GM20431 (cell line): Measurements from ENCODE around the gene CLCN3.

Experiments used
- in situ Hi-C: fragments of 300-500 bp; cut with MseI, MboI; formaldehyde crosslinking; loops from one replicate; pipeline ENCODE4 v1.15.0; 2020; ENCODE audit warnings: low sequenced_read_pairs; ENCODE audit not compliant: unreplicated experiment

The CLCN3 gene

GRCh38 chr4:169615467-169616106 is 4.8 kb upstream of the CLCN3 start:
- in situ Hi-C loops = loop anchor here (25.0 kb wide), 1 partner anchor 397 kb away; no protein-coding TSS in a partner anchor

GRCh38 chr4:169616846-169617245 is 3.5 kb upstream of the CLCN3 start:
- in situ Hi-C loops = loop anchor here (25.0 kb wide), 1 partner anchor 395 kb away; no protein-coding TSS in a partner anchor

- in situ Hi-C loops = loop anchor here (25.0 kb wide), 1 partner anchor 395 kb away; no protein-coding TSS in a partner anchor
Measured at GRCh38 chr4:169617306-169617705, 3.1 kb upstream of the CLCN3 start.

- in situ Hi-C loops = loop anchor here (25.0 kb wide), 1 partner anchor 394 kb away; no protein-coding TSS in a partner anchor
Measured at GRCh38 chr4:169618286-169618685, 2.1 kb upstream of the CLCN3 start.

DNA sequence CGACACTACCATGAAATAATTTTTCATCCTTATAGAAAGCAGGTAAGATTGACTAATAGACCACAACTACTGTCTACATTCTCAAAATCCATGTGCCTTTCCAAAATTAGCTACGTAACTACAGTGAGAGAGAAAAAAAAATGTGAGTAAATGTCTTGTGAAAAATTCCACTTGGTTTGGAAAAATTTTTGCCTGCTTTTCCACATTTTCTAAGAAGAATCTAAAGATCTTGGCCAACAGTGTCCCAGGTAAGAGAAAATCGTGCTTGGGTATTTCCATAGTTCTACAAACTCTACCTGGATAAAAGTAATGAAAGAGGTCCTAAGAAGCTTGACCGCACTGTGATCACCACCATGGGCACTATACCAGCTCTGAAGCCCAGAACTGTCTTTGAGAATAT is 1.4 kb upstream of the CLCN3 start:
- in situ Hi-C loops = loop anchor here (25.0 kb wide), 1 partner anchor 393 kb away; no protein-coding TSS in a partner anchor

DNA sequence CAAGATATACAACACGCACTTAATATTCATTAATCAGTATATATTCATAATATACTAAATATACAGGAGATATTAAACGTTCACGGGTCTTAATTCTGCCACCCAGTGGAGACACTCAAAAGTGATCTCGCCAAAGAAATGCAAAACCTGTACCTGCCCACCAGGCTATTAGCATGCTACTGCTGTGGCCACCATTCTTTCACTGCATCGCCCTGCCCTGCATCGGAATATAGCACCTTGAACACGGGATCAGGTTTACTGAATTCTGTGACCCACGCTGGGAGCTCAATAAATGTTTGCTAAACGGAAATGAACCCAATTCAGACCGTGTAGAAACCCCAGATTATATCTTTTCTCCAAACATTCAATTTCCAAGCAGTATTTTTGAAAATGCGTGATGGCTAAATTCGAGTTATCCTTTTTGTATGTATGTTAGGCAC is 840 bp upstream of the CLCN3 start:
- in situ Hi-C loops = loop anchor here (25.0 kb wide), 1 partner anchor 393 kb away; no protein-coding TSS in a partner anchor

DNA sequence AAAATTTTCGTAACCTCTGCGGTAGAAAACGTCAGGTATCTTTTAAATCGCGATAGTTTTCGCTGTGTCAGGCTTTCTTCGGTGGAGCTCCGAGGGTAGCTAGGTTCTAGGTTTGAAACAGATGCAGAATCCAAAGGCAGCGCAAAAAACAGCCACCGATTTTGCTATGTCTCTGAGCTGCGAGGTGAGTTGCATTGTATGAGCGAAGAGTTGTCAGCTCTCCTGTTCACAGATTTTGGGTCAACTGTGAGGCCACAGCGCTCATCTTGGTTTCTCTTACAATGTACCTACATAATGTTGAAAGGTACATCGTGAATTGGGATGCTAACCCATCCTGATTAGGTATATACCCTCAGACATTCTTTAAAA is 486 bp downstream of the CLCN3 start:
- in situ Hi-C loops = loop anchor here (25.0 kb wide), 1 partner anchor 391 kb away; no protein-coding TSS in a partner anchor

DNA sequence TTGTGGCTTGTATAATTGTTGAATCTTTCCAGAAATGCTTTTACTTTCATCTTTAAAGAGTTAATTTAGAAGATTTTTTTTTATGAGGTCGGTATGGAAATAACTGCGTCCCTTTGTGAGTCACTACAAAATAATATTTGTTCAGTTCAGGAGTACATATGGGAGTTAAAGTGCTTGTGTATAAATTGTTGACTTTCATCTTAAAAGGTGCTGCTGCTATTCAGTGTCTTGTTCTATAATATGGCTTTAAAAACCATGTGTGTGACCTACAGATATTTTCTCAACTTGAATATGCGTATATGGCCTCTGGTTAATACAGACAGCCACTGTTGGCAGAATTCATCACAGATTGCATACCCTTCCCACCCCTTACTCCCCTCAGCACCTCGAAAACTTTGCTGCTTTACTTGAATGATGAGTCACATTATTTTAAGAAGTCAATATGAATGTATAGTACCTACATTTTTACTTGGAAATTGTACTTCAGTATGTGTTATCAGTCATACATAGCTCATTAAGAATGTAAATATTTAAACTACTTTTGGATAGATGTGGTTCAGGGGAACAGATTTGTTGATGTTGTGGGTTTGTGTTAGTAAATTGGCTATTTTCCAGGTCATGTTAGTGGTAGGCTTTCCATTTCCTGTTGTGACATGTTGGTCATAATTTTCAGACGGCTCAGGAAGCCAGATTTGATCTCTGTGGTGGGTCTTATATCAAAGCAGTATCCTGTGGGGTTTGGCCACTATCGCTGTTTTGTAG is 1.5 kb downstream of the CLCN3 start:
- in situ Hi-C loops = loop anchor here (25.0 kb wide), 1 partner anchor 390 kb away; no protein-coding TSS in a partner anchor

DNA sequence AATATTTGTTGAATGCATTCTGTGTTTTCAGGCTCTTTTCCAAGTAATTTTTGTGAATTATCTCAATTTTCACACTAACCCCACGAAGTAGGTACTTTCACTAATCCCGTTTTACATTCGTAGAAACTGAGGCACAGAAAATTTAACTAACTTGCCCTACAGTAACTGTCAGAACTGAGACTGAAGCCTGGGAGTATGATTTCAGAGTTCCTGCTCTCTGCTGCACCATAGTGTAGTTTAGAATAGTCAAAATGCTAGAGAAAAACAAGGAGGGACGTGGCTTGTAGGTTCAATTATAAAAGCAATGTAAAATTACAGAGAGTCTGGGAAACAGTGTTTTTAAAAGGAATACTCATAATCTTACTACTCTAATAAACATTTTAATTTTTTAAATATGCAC is 2.2 kb downstream of the CLCN3 start:
- in situ Hi-C loops = loop anchor here (25.0 kb wide), 1 partner anchor 390 kb away; no protein-coding TSS in a partner anchor

GRCh38 chr4:169624012-169624411 is 3.6 kb downstream of the CLCN3 start:
- in situ Hi-C loops = loop anchor here (25.0 kb wide), 1 partner anchor 388 kb away; no protein-coding TSS in a partner anchor

GRCh38 chr4:169625886-169626285 is 5.5 kb downstream of the CLCN3 start:
- in situ Hi-C loops = no loop called here

- in situ Hi-C loops = no loop called here
Measured at GRCh38 chr4:169626331-169627282, 6.2 kb downstream of the CLCN3 start.

DNA sequence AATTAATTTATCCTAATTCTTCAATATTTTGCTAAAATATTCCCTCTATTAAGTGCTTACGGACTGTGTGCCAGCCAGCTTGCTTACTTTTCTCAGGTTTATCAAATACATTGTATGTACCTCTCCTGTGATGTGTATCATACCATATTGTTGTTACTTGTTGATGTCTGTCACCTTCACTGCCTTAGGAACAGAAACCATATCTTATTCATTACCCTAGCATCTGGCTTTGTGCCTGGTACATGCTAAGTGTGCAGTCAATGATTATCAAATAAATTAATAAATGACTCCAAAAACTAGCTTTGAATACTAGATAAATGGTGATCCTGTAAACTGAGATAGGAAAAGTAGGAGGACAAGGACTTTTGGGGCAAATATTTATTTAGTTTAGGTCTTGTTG is 6.9 kb downstream of the CLCN3 start:
- in situ Hi-C loops = no loop called here

DNA sequence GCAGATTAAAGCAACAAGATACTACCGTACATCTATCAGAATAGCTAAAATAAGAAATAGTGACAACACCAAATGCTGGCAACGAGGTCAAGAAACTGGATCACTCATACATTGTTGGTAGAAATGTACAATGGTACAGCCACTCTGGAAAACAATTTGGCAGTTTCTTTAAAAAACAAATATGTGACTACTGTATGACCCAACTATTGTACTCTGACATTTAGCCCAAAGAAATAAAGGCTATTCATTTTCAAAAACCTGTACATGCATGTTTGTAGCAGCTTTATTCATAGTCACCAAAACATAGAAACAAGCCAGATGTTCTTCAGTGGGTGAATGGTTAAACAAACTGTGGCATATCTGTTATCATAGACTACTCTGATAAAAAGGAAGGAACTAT is 8.2 kb downstream of the CLCN3 start:
- in situ Hi-C loops = no loop called here

DNA sequence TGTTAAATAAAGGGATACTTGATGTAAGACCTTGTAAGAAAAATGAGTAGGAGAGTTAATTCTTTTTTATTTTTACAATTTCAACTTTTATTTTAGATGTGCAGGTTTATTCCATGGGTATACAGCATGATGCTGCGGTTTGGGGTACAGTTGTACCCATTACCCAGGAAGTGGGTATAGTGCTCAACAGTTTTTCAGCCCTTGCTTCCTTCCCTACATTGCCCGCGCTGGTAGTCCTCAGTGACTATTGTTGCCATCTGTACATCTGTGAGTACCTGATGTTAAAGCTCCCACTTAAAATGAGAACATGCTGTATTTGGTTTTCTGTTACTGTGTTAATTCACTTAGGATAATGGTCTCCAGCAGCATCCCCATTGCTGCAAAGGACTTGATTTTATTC is 9.7 kb downstream of the CLCN3 start:
- in situ Hi-C loops = no loop called here

DNA sequence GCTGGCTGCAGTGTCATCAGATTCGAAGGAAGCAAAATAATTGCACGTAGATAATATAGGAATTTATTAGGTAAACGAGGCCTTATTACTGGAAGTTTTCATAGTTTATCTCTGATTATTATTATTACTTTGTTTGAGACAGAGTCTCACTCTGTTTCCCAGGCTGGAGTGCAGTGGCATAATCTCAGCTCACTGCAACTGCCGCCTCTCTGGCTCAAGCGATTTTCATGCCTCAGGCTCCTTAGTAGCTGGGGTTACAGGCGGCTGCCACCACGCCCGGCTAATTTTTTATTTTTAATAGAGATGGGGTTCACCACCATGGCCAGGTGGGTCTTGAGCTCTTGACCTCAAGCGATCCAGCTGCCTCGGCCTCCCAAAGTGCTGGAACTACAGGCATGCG is 12.5 kb downstream of the CLCN3 start:
- in situ Hi-C loops = no loop called here

DNA sequence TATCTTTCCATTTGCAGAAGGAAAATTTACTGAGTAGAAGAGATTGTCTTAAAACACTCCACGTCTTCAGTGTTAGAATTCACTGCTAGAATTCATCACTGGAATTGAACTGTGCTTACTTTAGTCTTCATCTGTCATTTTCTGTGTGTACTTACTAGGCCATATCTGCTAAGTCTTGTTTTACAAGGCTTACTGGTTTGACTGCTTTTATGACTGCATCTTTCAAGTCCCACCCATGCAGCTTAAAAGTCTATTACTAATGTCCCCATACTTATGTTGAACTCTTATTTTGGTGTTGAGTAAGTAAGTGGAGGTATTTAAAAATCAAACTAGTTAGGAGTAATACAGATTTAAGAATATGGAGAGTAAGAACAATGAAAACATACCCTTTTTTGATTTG is 14.6 kb downstream of the CLCN3 start:
- in situ Hi-C loops = no loop called here

GRCh38 chr4:169640261-169640870 is 20.0 kb downstream of the CLCN3 start:
- in situ Hi-C loops = no loop called here

GRCh38 chr4:169644802-169645201 is 24.4 kb downstream of the CLCN3 start:
- in situ Hi-C loops = no loop called here

GRCh38 chr4:169645627-169646026 is 25.2 kb downstream of the CLCN3 start:
- in situ Hi-C loops = no loop called here
